IMR-90 (cell line): Measurements from ENCODE around the gene SHB. TPM values are rescaled to one million over a fixed set of nuclear protein-coding genes. Genes with fewer than 3 reads are reported as not detected.

ENCODE experiments used
- ATAC-seq: fragments of 200-7000 bp; cut with Tn5 transposase; 2 replicates; pipeline ENCODE4 v1.9.1; 2020; ENCODE audit warnings: low read depth, mild to moderate bottlenecking, moderate library complexity
- BruUV-seq: library from RNA; stranded (reverse); fragments of 400-500 nt; replicated peaks from 2 replicates; lab custom pipeline; 2021; lab: Mats Ljungman, UMichigan
- CTCF ChIA-PET: fragments of 300-600 bp; formaldehyde crosslinking; extraction: SDS; loops from one replicate; lab custom pipeline; 2021; ENCODE audit warnings: antibody characterized with exemption; lab: Yijun Ruan, JAX
- POLR2A ChIA-PET: fragments of 300-600 bp; sonication (Branson Sonifier 250); formaldehyde crosslinking; loops from one replicate; lab custom pipeline; 2022; ENCODE audit warnings: antibody characterized with exemption; ENCODE audit not compliant: unreplicated experiment; lab: Charles Lee
- DNase-seq: peaks from one replicate; pipeline ENCODE4 v3.0.0; 2013
- H2AFZ ChIP-seq: replicated peaks from 2 replicates; pipeline ENCODE3; 2013; ENCODE audit warnings: low read length, mild to moderate bottlenecking; ENCODE audit not compliant: poor library complexity
- H2AK5ac ChIP-seq: 2 replicates; pipeline ENCODE4 v1.6.1; 2013; ENCODE audit warnings: low read depth, low read length, inconsistent platforms
- H2AK9ac ChIP-seq: replicated peaks from 2 replicates; pipeline ENCODE3; 2013; ENCODE audit warnings: mild to moderate bottlenecking, low read depth, low read length, moderate library complexity; ENCODE audit not compliant: poor library complexity
- H2BK120ac ChIP-seq: 2 replicates; pipeline ENCODE4 v1.6.1; 2013; ENCODE audit warnings: low read depth, low read length, inconsistent platforms
- H2BK15ac ChIP-seq: 3 replicates; pipeline ENCODE4 v1.6.1; 2013; ENCODE audit warnings: low read depth, low read length, inconsistent platforms
- H2BK20ac ChIP-seq: 2 replicates; pipeline ENCODE4 v1.6.1; 2013; ENCODE audit warnings: low read depth, mild to moderate bottlenecking, inconsistent platforms, low read length, moderate library complexity
- H2BK5ac ChIP-seq: 2 replicates; pipeline ENCODE4 v1.6.1; 2013; ENCODE audit warnings: mild to moderate bottlenecking, low read depth, low read length, inconsistent platforms; ENCODE audit not compliant: poor library complexity, severe bottlenecking
- H3K14ac ChIP-seq: replicated peaks from 2 replicates; pipeline ENCODE4 v1.6.1; 2013; ENCODE audit warnings: low read depth, low read length, inconsistent platforms
- H3K18ac ChIP-seq: 2 replicates; pipeline ENCODE4 v1.6.1; 2013; ENCODE audit warnings: low read depth, low read length, control low read depth
- H3K23ac ChIP-seq: 2 replicates; pipeline ENCODE4 v1.6.1; 2013; ENCODE audit warnings: low read depth, low read length, inconsistent platforms
- H3K27ac ChIP-seq: 2 replicates; pipeline ENCODE4 v1.5.1; 2013; ENCODE audit warnings: mild to moderate bottlenecking, control low read depth, low read length; ENCODE audit not compliant: insufficient read depth
- H3K27me3 ChIP-seq: 2 replicates; pipeline ENCODE4 v1.6.1; 2013; ENCODE audit warnings: low read length; ENCODE audit not compliant: control insufficient read depth, insufficient read depth
- H3K36me3 ChIP-seq: 2 replicates; pipeline ENCODE4 v1.6.1; 2013; ENCODE audit warnings: low read length, mixed read lengths; ENCODE audit not compliant: control insufficient read depth, insufficient read depth
- H3K4ac ChIP-seq: 2 replicates; pipeline ENCODE4 v1.6.1; 2013; ENCODE audit warnings: low read depth, low read length, inconsistent platforms
- H3K4me1 ChIP-seq: 2 replicates; pipeline ENCODE4 v1.6.1; 2013; ENCODE audit warnings: low read length, mixed read lengths; ENCODE audit not compliant: control insufficient read depth, insufficient read depth
- H3K4me2 ChIP-seq: 2 replicates; pipeline ENCODE4 v1.6.1; 2013; ENCODE audit warnings: low read depth, mild to moderate bottlenecking, control low read depth, low read length, moderate library complexity
- H3K4me3 ChIP-seq: 2 replicates; pipeline ENCODE4 v1.5.1; 2013; ENCODE audit warnings: low read depth, mild to moderate bottlenecking, control low read depth, low read length, moderate library complexity; ENCODE audit not compliant: insufficient read depth
- H3K56ac ChIP-seq: 2 replicates; pipeline ENCODE4 v1.6.1; 2013; ENCODE audit warnings: low read length, inconsistent platforms; ENCODE audit not compliant: insufficient read depth; ENCODE audit errors: extremely low read depth
- H3K79me1 ChIP-seq, 2 experiments: 2 replicates each; pipeline ENCODE4 v1.6.1; 2013; ENCODE audit warnings: low read length in 2 of 2, inconsistent platforms in 1 of 2, low read depth in 1 of 2
- H3K9ac ChIP-seq: 2 replicates; pipeline ENCODE4 v1.6.1; 2013; ENCODE audit warnings: low read depth, low read length, control low read depth
- H3K9me1 ChIP-seq: 2 replicates; pipeline ENCODE4 v1.6.1; 2013; ENCODE audit warnings: low read length, inconsistent platforms; ENCODE audit not compliant: insufficient read depth
- H3K9me3 ChIP-seq: 2 replicates; pipeline ENCODE4 v1.6.1; 2013; ENCODE audit warnings: low read length; ENCODE audit not compliant: control insufficient read depth, insufficient read depth
- H4K20me1 ChIP-seq: 2 replicates; pipeline ENCODE4 v1.6.1; 2013; ENCODE audit warnings: low read length, inconsistent platforms; ENCODE audit not compliant: insufficient read depth
- H4K5ac ChIP-seq: 2 replicates; pipeline ENCODE4 v1.6.1; 2013; ENCODE audit warnings: mild to moderate bottlenecking, low read depth, low read length, control low read depth
- H4K8ac ChIP-seq, 2 experiments: 2 replicates each; pipeline ENCODE4 v1.6.1; 2013; ENCODE audit warnings: low read depth in 2 of 2, low read length in 2 of 2, control low read depth in 1 of 2, inconsistent platforms in 1 of 2
- H4K91ac ChIP-seq: 2 replicates; pipeline ENCODE4 v1.6.1; 2013; ENCODE audit warnings: low read depth, low read length, inconsistent platforms; ENCODE audit not compliant: insufficient read depth
- FOS ChIP-seq: fragments of 150-350 bp; IDR thresholded peaks from 2 replicates; pipeline ENCODE4 v1.6.1; 2016; ENCODE audit warnings: low read depth, low read length
- MXI1 ChIP-seq: IDR thresholded peaks from 2 replicates; pipeline ENCODE4 v1.6.1; 2012; ENCODE audit warnings: low read depth, mild to moderate bottlenecking, low read length, moderate library complexity, borderline replicate concordance
- NFE2L2 ChIP-seq: fragments of 150-350 bp; IDR thresholded peaks from 2 replicates; pipeline ENCODE4 v1.6.1; 2016; ENCODE audit warnings: low read depth, mild to moderate bottlenecking, low read length
- RFX5 ChIP-seq: IDR thresholded peaks from 2 replicates; pipeline ENCODE4 v1.8.0; 2012; ENCODE audit warnings: low read depth, mild to moderate bottlenecking, low read length, moderate library complexity
- WGBS, 2 experiments: methylation state at CpG; one replicate each; pipeline versions ENCODE4 v1.1.5 to v1.1.7; 2013; ENCODE audit warnings: missing lambda C conversion rate in 2 of 2; ENCODE audit not compliant: insufficient read length in 1 of 2; ENCODE audit errors: extremely low coverage in 2 of 2; 5-methylcytosine and 5-hydroxymethylcytosine counted together
- dilution Hi-C: fragments of 300-500 bp; cut with HindIII; formaldehyde crosslinking; loops from one replicate; pipeline ENCODE4 v1.14.3; 2018; ENCODE audit warnings: low sequenced_read_pairs; ENCODE audit not compliant: unreplicated experiment
- in situ Hi-C: fragments of 300-500 bp; cut with MboI; formaldehyde crosslinking; loops from 3 replicates; pipeline ENCODE4 v1.14.3; 2019; ENCODE audit warnings: low sequenced_read_pairs, inconsistent platforms, mixed read lengths
- intact Hi-C: fragments of 100-400 bp; cut with micrococcal nuclease; formaldehyde crosslinking; loops from 2 replicates; pipeline ENCODE4 v1.10.0; 2022
- polyA plus RNA-seq, 3 experiments: library from polyadenylated mRNA; depleted of rRNA; stranded (reverse); fragments of >200 nt; gene quantifications; 2 replicates each; pipeline ENCODE4 v1.2.3, GENCODE V29; 2012; ENCODE audit warnings: low replicate concordance in 1 of 3
- total RNA-seq: library from RNA; depleted of rRNA; stranded (reverse); fragments of >200 nt; gene quantifications from 2 replicates; pipeline ENCODE4 v1.2.3, GENCODE V29; 2012
- TF ChIP-seq, protein P1 (sequence below): fragments of 150-350 bp; IDR thresholded peaks from 2 replicates; pipeline ENCODE4 v1.6.1; 2017; ENCODE audit warnings: mild to moderate bottlenecking, antibody characterized with exemption, low read length, low read depth

The SHB gene
- total and polyA plus RNA-seq, 2 of the 4 experiments (the other 2 are of a cell fraction): 6.1 to 20.4 TPM

DNA sequence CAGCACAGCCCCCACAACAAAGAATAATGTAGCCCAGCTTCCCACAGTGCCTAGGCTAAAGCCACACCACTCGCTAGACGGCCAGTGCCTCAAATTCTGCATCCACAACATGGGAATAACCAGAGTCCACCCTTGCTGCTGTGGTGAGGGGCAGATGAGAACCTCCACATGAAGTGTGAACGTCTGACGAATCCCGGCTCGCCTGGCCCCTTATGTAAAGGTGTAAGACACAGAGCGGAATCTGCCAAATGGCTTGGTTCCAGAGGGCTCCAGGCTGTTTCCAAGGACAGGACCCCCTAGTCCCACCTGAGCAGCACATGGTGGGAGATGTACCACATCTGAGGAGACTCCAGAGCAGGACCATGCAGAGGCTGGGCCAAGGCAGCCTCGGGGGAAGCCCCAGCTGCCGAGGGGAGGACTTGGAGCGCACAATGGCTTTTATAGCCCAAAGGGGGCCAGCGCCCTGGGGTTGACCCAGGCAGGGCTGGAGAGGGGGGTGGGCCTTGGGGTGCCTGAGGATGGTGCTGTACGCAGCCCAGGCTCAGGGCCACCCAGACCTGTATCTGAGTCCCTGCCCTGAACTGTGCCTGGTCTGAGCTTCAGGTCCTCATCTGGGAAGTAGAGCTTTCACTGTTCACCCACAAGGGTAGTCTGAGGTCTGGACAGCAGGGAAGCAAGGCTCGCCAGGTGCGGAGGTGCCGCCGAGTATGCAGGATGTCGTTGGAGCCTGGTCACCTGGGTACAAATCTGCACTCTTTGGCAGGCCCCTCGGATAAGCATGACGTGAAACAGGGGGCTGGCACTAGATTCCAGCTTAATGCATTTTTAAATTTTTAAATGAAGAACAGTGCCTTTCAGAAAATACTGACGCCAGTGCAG, 140.2 kb downstream of the SHB start:
- H3K14ac ChIP-seq: no peak overlapping the region
- H2BK120ac ChIP-seq: no peak overlapping the region
- no TSS peak for BruUV-seq
- H3K4ac ChIP-seq: no peak overlapping the region
- no peak overlapping the region for H2AFZ ChIP-seq
- H3K9ac ChIP-seq: no peak overlapping the region
- no peak overlapping the region for H4K5ac ChIP-seq
- no peak overlapping the region for H2BK20ac ChIP-seq
- H2BK5ac ChIP-seq: no peak overlapping the region
- H3K56ac ChIP-seq: no peak overlapping the region
- H3K27ac ChIP-seq: no peak overlapping the region
- 92% methylated on average over 10 of the region's 20 CpGs; no CpG with 5 or more reads in 1 of the 2 experiments for WGBS, 2 experiments
- DNase-seq (no peak), ATAC-seq (no peak)
- H3K79me1 ChIP-seq: peaks cover 60 to 88% of the 10 kb centered on the region in 2 experiments
- H3K36me3 ChIP-seq: peaks cover 31% of the 10 kb centered on the region
- no peaks in the 10 kb centered on the region for H3K9me3 ChIP-seq
- H3K4me3 ChIP-seq: no peak overlapping the region
- H2AK5ac ChIP-seq: no peak overlapping the region
- no peak overlapping the region for H3K18ac ChIP-seq
- intact Hi-C loops (no loop called here), dilution Hi-C loops (loop anchor here (25.0 kb wide), 1 partner anchor 134 kb away; the partner anchor contains the start of gene SHB), in situ Hi-C loops (loop anchor here (10.0 kb wide), 1 partner anchor 136 kb away; the partner anchor contains the start of gene SHB)
- no peak overlapping the region for H4K91ac ChIP-seq
- H3K4me1 ChIP-seq: peaks cover 16% of the 10 kb centered on the region
- H3K9me1 ChIP-seq: peaks cover 30% of the 10 kb centered on the region
- H3K27me3 ChIP-seq: no peaks in the 10 kb centered on the region
- POLR2A ChIA-PET: no interaction called here
- H2BK15ac ChIP-seq: no peak overlapping the region
- H4K20me1 ChIP-seq: peaks cover 15% of the 10 kb centered on the region
- H2AK9ac ChIP-seq: peak overlapping the region; percentile 15
- H3K4me2 ChIP-seq: no peak overlapping the region
- H3K23ac ChIP-seq: no peak overlapping the region
- CTCF ChIA-PET: interaction anchor here (0.6 kb wide), 1 partner anchor 13 kb away, joined by 3 read pairs; no protein-coding TSS in a partner anchor
- TF ChIP-seq RFX5 (no peak), MXI1 (no peak), NFE2L2 (no peak), FOS (no peak)
- TF ChIP-seq, protein P1, sequence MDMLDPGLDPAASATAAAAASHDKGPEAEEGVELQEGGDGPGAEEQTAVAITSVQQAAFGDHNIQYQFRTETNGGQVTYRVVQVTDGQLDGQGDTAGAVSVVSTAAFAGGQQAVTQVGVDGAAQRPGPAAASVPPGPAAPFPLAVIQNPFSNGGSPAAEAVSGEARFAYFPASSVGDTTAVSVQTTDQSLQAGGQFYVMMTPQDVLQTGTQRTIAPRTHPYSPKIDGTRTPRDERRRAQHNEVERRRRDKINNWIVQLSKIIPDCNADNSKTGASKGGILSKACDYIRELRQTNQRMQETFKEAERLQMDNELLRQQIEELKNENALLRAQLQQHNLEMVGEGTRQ: no peak
- H4K8ac ChIP-seq: 0 out of 4 replicates have a peak overlapping the region, but pooled peaks of 1 of the 2 experiments have one; percentile 32
